T-helper 1 cell (primary cell): Measurements from ENCODE around the gene VIP.
"Not testable (repeated sequence)": the region's sequence is repeated elsewhere in the genome, so short reads cannot be mapped to it uniquely, and the experiment has no call there.

Source experiments
- DNase-seq, 5 donors: peaks; one replicate each; pipeline ENCODE4 v3.0.0-alpha.2; 2012 to 2020
- total RNA-seq, 4 donors: gene quantifications; one replicate each; lab custom pipeline; 2026; lab: John Stamatoyannopoulos, UW

VIP gene
- 0 reads per million in 4 donors for total RNA-seq

DNA sequence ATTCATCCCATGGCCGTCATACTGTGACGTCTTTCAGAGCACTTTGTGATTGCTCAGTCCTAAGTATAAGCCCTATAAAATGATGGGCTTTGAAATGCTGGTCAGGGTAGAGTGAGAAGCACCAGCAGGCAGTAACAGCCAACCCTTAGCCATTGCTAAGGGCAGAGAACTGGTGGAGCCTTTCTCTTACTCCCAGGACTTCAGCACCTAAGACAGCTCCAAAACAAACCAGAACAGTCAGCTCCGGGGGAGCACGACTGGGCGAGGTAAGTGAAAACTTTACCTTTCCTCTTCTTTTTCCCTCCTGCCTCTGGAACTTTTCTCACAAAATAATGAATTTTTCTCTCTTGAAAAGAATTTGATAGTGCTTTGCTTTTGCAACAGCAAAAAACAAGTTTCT, at the start of gene VIP:
VIP (plus strand) TSS at position 104 of the 400 bp plus-strand sequence. CDS start 1,381 bp downstream, outside the sequence.
- no peak for DNase-seq

DNA sequence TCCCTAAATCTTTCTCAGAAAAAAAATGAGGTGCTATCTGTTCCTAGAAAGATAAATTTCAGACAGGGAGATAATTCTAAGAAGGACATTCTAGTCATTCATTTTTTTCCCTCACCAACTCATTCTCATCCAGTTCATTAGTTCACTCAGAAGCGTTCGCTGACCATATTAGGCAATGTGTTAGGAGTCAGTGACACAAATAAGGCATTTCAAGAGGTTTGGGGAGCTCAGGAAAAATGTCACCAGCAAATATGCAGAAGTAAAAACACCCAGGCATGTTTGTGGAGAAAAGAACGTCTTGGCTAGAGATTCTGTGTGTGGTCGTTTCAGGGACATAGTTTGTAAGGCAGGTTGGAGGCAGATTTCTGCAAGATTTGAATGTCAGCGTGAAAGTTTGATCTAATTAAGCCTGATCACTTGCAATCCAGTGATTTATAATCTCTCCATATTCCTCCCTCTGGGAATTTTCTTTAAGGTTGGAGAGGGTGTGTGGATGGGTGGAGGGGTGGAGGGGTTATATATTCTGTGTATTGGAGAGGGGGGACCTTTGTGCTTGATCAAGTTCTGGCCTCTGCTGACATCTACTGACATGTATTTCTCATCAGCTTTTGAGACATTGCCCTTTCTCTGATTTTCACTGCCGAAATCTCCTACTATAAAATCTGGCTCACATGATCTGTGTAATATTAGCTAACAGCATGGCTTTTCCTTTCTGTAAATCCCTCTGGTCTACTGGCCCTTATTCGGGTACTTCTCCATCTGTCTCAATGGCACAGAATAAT, 49.3 kb upstream of the VIP start:
- DNase-seq = no peak

DNA sequence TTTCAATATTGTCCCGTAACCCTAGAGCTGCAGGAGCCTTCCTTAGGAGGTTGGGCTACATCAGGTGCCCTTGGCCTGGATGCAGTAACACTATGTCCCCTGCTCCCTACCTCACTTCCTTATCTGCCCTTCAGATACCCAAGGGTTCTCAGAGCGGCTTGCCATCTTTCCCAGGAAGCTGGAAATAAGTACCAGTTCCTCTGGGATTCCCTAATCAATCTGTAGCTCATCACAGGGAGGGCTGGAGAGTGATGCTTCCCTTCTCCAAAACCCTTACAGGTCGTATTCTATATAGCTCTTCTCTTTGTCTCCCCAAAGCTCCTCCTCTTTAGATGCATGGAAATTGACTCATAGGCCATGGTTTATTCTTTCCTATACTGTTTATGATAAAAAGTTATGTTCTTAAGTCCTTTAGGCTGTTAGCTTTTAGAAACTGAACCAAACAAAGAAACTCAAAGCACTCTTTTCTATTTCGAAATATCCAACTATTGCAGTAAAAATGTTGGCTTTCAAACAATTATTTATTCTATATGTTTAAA, 48.7 kb upstream of the VIP start:
- no peak for DNase-seq

DNA sequence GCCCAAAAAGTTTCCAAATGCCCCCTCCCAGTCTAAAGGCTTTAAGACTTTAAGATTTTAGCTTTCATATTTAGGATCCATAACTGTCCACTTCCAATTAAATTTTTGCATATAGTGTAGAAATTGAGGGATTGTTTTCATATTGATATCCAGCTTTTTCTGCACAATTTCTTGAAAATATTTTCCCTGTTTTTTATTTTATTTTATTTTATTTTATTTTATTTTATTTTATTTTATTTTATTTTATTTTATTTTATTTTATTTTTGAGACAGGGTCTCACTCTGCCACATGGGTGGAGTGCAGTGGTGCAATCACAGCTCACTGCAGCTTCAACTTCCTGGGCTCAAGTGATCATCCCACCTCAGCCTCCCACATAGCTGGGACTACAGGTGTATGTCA, 46.8 kb upstream of the VIP start:
- DNase-seq = not testable (repeated sequence)

DNA sequence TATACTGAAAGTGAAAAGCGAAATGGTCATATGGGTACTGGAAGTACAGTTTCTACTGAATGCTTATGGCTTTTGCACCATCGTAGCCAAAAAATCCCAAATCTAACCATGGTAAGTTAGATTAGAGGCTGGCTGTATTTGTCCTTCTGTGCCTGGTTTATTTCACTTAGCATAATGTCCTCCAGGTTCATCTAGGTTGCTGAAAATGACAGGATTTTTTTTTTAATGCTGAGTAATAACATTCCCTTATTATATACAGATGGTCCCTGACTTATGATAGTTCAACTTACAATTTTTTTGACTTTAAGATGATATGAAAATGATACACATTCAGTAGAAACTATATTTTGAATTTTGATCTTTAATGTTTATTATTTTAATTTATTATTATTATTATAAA, 45.3 kb upstream of the VIP start:
- no peak for DNase-seq

DNA sequence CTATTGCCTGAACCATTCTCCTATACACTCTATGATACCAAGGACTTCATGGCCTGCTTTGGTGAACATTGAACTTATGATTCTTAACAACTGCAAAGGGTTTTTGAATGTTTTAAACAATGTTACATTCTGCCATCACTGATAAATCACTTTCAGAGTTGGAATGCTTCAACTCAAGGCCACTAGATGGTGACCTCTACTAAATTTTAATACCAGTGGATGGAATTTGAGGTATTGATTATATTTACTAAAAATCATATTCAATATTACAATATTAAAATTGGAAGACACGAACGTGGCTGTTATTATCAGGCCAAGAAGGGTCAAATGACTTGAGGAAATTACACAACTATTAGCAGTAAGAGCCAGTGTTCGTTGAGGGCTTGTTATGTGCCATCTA, 34.3 kb upstream of the VIP start:
- DNase-seq = no peak

DNA sequence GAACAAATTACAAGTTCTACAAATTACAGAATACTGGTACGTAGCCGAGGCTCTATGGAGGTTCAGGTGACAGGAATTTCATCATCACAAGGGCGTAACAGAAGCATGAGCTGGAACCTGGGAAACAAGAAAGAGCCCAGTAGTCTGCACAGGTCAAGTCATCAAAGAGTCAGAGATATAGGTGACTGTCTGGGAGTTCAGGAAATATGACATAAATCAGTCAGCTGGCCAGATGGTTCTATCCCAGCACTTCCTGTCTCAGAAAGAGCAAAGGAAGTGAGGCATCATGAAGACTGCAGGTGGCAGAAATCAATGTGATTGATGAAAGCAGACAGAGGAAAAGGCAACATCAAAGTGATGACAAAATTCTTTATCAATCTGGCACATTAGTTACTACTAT, 29.6 kb upstream of the VIP start:
- DNase-seq = no peak

DNA sequence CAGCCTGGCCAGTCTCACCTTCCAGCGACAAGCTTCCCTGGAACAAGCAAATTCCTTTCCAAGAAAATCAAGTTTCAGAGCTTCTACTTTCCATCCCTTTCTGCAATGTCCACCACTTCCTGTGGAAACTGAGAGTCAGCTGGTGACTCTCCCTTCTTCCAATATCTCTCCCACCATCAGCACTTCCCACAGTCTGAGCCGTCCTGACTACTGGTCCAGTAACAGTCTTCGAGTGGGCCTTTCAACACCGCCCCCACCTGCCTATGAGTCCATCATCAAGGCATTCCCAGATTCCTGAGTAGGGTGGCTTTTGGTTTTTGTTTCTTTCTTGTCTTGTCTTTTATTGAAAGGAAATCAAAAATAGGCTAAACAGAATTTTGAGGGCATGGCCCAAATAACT, 28.6 kb upstream of the VIP start:
- DNase-seq = no peak

DNA sequence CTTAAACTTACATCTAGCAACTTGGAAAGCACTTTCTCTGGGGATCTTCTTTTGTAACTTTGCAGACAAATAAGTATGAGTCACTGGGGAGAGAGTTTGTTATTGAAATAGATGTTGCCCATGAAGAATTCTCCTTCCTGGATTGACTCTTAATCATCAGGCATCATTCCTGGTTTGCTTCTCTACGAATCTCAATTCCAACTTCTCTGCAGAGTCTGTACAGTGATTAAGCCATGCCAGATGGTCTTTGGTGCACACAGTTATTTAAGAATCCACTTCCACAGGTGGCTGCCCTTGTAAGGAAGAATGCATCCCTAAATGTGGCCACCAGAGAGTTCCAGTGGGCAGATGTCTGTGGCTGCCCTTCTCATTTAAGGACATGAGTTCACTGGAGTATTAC, 27.2 kb upstream of the VIP start:
- no peak for DNase-seq

DNA sequence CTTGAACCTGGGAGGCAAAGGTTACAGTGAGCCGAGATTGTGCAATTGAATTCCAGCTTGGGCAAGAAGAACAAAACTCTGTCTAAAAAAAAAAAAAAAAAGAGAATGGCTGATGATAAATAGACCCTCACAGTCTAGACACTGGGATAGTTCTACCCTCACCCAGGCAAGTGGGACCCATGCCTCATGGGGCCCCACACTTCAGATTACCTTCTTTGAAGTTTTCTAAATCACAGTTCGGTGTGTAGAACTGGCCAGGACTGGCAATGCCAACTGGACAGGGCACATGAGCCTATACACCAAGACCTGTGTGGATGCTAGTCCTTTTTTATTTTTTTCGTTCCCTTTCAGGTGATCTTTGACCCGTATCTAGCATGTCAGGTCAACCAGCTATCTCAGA, 24.3 kb upstream of the VIP start:
- DNase-seq = no peak

DNA sequence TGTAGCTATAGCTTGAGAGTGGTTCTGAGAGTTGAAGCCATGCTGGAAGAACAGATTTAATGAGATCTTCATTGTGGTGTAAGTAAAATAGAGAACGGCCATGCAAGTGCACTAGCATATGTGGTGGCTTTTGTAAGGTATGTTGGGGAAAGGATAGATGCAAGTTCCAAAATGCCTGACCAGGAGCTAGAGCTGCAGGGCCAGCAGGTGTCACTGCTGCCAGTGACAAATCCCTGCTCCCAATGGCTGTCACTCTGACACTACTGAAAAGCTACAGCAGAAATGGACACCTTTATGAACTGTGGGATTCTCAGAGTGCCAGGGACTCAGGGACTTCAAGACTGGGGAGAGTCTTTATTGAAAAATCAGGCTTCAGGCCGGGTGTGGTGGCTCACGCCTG, 23.1 kb upstream of the VIP start:
- DNase-seq = no peak

DNA sequence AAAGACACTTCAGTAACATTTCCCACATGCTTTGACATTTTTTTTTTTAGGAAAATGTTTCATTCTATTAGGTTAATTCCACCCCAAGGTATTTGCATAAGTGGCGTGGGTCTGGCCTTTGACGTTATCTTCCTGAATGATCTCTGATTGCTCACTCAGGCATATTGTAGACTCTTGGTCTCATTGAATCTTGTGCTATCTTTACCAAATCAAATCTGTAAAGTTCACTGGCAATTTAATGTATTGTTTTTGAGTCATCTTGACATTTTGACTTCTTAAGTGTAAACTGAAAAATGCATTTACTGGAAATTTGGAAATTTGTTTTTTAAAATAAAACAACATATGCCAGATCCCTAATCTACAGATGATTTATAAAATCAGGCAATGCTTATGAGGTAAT, 16.0 kb upstream of the VIP start:
- no peak for DNase-seq

DNA sequence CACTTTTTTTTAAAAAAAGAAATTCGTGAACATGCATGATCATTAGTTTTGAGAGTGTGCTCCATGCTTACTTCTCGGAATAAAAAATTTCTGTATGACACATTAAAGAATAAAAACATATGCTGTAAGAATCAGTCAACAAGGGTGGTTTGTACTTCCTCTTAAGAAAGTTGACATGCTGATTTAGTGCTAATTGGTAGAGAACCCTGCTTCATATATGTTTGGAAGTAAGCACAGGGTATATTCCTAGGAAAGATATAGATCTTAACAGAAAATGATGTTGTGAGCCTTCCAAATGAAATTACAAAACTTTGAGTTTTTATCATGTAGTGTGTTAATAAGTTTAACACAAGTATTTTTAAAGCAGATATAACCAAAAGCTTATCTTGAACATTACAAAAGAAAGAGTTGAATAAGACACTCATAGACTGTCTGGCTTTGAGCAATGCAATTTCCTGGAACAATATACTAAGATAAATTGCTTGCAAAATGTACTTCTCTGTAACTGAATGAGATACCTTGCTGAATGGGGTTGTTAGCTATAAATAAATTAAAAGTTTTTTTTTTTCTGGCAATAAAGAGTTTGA, 13.8 kb upstream of the VIP start:
- no peak for DNase-seq

DNA sequence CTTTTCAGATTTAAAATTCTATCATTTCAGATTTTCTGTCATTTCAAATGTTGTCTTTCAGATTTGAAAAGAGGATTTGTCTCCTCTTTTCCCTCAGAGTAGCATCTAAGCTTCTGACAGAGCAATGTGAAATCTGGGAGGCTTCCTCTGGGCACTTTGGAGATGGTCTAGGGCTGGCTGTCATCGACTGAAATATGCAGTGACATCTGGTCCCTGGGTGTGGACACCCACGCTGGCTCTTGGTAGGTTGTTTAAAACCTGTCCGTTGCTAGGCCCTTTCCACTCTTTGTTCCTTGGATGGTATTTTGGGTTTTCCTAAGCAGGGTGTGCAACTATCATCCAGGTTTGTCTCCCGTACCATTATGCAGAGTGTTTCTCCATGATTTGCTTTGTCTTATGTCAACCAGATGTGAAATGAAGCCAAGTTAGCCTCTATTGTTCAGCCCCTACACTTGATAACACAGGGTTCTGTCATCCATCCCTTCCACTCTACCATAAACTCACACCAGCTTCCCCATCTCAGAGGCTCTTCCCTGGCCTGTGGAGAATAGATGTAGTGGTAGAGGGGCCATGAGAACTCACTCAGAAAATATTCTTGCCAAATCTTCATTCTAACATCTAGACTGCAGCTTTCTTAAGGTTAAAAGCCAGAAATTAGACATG, 5.0 kb upstream of the VIP start:
- no peak for DNase-seq

DNA sequence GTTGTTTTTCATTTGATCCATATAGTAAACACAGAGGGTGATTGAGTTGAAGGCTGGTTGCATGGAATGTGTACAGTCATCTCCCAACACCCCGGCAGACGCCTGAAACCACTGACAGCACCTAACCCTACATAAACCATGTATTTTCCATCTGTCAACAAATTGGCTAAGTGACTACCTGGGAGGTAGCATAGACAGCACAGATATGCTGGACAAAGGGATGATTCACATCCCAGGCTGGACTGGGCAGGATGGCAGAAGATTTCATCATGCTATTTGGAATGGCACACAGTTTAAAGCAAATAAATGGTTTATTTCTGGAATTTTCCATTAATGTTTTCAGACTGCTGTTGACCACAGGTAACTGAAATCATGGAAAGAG, 4.4 kb upstream of the VIP start:
- DNase-seq = no peak

DNA sequence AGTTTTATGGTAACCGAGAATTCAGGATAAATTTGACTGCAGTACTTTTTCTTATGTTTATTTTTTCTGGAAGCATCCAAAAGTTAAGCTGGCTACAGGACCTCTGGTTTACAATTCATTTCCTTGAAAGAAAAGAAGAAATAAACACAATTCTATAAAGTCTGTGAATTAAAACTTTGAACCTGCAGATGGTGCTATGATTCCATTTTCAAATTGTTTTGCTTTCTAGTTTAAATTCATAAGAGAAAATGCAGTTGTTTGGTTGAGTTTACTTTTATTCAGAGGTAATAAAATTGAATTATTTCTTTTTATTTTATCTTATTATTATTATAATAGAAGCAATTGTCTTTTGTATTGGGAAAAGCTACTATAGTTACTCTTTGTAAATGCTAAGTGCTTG, 1.8 kb upstream of the VIP start:
- DNase-seq = no peak

DNA sequence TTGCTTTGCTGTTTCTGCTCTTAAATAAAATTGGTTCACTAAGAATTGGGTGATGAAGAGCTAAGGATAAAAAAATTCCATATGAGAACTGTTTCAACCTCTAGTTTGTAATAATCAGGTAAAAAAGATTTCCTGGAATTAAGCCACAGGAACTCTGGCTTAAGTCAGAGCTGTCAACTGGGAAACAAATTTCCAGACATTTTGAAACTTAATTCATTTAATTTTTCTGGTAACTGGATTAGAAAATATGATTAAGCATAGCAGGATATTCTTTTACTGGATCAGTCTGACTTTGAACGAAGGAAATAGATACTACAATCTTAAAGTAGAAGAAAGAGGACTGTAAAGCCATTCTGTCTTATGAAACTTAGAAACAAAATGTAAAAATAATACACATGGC, 1.3 kb upstream of the VIP start:
- DNase-seq = no peak

DNA sequence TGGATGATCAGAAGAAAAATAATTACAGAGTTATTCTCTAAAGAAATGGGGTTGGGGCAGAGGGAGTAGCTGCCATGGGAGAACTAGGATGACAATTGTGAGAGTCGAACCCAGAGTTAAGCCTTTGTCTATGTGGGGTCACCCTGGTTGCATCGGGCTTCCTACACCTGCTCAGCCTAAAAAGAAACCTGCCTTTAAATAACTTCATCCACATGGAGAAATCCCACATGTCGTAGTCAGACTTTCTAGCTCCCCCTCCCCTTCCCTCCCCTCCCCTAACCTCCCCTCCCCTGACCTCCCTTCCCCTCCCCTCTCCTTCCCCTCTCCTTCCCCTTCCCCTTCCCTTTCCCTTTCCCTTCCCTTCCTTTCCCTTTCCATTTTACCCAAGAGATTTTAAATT, 14.7 kb downstream of the VIP start:
- no peak for DNase-seq

DNA sequence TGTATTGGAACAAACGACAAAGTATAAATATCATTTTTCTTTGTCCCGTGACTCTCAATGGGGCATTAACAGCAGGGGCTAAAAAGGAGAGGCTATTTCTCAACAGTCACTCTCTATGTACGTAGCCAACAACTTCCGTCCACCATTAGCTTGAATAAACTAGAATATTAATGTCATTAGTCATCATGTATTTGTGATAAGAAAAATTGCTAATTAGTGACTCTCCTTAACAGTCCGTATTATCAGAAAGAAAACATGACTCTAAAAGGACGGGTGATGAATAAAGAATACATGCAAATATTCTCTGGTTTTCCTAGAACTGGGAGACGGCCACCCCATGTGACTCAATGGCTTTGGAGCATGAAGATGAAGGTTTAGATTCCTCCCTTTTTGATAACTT, 18.6 kb downstream of the VIP start:
- DNase-seq = no peak

DNA sequence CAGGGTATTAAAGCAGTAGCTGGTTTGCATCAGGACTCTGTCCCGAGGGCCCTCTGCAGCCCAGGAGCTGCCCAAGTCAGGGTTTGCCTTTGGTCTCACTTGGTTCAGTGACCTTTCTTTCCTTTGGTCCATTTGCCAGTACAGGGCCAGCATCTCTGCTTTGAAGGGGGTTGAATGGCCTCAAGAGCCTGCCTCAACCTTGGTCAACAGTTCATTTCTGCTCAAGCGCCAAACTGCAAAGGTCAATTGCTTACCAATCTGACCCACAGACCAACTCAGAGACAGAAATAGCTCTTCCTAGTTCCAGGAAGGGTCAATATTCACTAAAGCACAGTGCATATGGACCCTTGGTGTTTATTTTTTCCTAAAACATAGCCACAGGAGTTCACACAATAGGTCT, 19.4 kb downstream of the VIP start:
- no peak for DNase-seq

DNA sequence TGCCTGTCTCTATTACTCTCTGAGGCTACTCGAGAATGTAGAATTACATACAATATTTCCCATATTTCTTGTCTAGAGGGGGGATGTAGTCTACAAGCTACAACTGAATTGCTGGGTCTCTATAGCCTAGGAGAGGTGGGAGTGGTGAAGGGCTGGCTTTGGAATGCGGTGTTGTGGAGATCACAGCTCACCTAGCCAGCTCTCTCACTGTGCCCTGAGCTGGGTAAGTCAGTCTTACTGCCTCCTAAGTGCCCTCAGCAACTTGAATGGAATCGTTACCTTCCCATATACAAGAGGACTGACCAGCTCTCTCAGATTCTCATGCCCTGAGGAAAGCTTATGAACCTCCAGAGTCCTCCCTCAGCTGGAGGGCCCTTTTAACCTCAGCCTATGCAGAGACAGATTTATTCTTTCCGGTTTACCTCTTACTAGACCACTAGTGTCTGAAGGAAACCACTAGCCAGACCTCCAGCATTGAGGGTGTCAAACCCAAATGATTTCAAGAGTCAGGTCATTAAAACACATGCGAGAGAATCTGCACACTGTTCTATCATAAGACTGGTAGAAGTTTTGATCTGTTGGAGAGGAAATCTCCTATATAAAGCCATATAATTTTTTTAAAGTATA, 20.6 kb downstream of the VIP start:
- DNase-seq = no peak

DNA sequence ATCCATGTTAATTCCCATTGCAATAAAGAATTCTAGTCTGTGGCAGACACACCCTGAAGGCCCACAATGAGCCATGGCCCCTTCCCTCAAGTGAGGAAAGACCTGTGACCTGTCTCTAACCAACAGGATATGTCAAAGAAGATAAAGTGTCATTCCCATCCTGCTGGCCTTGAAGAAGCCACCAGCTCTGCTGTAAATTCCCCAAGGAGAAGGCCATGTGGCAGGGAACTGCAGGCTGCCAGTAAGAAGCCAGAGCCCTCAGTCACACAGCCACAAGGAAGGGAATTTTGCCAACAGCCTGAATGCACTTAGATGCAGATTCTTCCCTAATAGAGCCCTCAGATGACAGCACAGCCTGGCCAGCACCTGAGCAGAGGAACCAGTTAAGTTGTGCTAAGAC, 24.8 kb downstream of the VIP start:
- DNase-seq = no peak

DNA sequence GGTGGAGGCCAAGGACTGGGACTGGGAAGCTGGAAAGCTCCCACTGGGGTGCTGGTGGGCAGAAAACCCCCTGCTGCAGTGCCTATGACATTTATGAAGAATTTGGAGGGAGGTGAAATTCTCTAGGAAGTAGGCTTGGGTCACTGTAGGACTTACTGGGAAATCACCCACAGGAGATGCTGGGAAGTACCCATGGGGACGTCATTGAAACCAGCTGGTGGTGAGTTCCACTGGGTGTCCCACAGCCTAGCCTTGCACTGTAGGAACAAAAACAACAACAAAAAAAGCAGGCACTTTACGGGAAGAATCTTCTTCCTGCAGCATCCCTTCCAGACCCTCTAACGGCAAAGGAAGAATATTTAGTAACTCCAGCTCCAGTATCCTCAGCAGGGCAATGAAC, 26.2 kb downstream of the VIP start:
- DNase-seq = no peak
